DND-41 (cell line): Measurements from ENCODE around the gene SPRY2.

Experiments used
- ATAC-seq: fragments of 200-7000 bp; cut with Tn5 transposase; 3 replicates; pipeline ENCODE4 v1.9.1; 2021; ENCODE audit warnings: low read depth; ENCODE audit not compliant: insufficient read depth
- DNase-seq: peaks from one replicate; pipeline ENCODE4 v3.0.0-alpha.2; 2020
- H2AFZ ChIP-seq: 2 replicates; pipeline ENCODE4 v1.6.0; 2012; ENCODE audit warnings: low read depth, low read length
- H3K27ac ChIP-seq: 2 replicates; pipeline ENCODE4 v1.5.1; 2012; ENCODE audit warnings: low read length, inconsistent platforms
- H3K27me3 ChIP-seq: fragments of 200-600 bp; sonication (generic); 2 replicates; pipeline ENCODE4 v1.6.0; 2012; ENCODE audit warnings: low read length, mild to moderate bottlenecking, inconsistent platforms; ENCODE audit not compliant: insufficient read depth, poor library complexity
- H3K36me3 ChIP-seq: 2 replicates; pipeline ENCODE4 v1.5.1; 2012; ENCODE audit warnings: low read length, inconsistent platforms; ENCODE audit not compliant: insufficient read depth
- H3K4me1 ChIP-seq: 2 replicates; pipeline ENCODE4 v1.5.1; 2012; ENCODE audit warnings: mild to moderate bottlenecking, low read length; ENCODE audit not compliant: insufficient read depth
- H3K4me2 ChIP-seq: 2 replicates; pipeline ENCODE4 v1.6.0; 2012; ENCODE audit warnings: mild to moderate bottlenecking, moderate library complexity, low read length, inconsistent platforms; ENCODE audit not compliant: insufficient read depth
- H3K4me3 ChIP-seq, 2 experiments: fragments of 200-600 bp in 1 of 2; shearing (Covaris generic) in 1 of 2; 2 replicates each; pipeline ENCODE4 v1.5.1; 2012 to 2016; ENCODE audit warnings: inconsistent platforms in 2 of 2, low read length in 2 of 2, mild to moderate bottlenecking in 2 of 2, low read depth in 1 of 2, moderate library complexity in 1 of 2
- H3K79me2 ChIP-seq: 2 replicates; pipeline ENCODE4 v1.6.0; 2012; ENCODE audit warnings: low read length, inconsistent platforms; ENCODE audit not compliant: insufficient read depth
- H3K9ac ChIP-seq: 2 replicates; pipeline ENCODE4 v1.6.0; 2012; ENCODE audit warnings: low read depth, mild to moderate bottlenecking, inconsistent platforms, low read length, moderate library complexity
- H3K9me3 ChIP-seq: 2 replicates; pipeline ENCODE4 v1.5.1; 2012; ENCODE audit warnings: low read length, moderate library complexity, mild to moderate bottlenecking, inconsistent platforms; ENCODE audit not compliant: insufficient read depth, severe bottlenecking
- H4K20me1 ChIP-seq: 2 replicates; pipeline ENCODE4 v1.6.0; 2012; ENCODE audit warnings: low read length; ENCODE audit not compliant: insufficient read depth
- EZH2 ChIP-seq: IDR thresholded peaks from 3 replicates; pipeline ENCODE4 v1.6.1; 2012; ENCODE audit warnings: borderline replicate concordance, low read depth, mild to moderate bottlenecking, moderate library complexity, low read length, inconsistent platforms; ENCODE audit not compliant: severe bottlenecking
- TF ChIP-seq, protein P1 (sequence below): IDR thresholded peaks from 2 replicates; pipeline ENCODE4 v1.5.1; 2012; ENCODE audit warnings: borderline replicate concordance, low read length, moderate library complexity, mild to moderate bottlenecking; ENCODE audit not compliant: poor library complexity, severe bottlenecking; ENCODE audit errors: extremely low read depth

SPRY2 gene

DNA sequence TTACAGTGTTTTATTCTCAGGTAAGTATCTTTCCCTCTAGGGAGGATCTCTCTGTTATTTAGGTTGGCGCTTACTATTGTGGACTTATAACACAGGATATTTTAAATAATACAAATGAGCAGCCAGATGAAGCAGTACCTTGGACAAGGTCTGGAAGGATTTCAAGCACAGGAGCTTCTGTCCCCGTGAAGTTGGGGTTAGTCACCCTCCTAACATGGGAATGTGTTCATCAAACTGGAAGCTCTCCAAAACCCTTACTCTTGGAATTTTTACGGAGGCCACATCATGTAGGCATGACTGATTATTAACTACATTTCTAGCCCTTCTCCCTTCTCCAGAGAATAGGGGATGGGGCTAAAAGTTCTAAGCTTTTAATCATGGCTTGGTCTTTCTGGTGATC is 38.3 kb upstream of the SPRY2 start:
- Histone ChIP-seq H3K4me2 (no peak overlapping the region), H3K79me2 (no peaks in the 10 kb centered on the region), H3K36me3 (no peaks in the 10 kb centered on the region), H3K4me3 (no peak overlapping the region), H2AFZ (no peak overlapping the region), H3K9me3 (no peaks in the 10 kb centered on the region), H3K9ac (no peak overlapping the region), H3K4me1 (no peaks in the 10 kb centered on the region), H3K27ac (no peak overlapping the region), H3K27me3 (no peaks in the 10 kb centered on the region), H4K20me1 (no peaks in the 10 kb centered on the region)
- no peak for DNase-seq
- TF ChIP-seq EZH2 = no peak
- TF ChIP-seq, protein P1, sequence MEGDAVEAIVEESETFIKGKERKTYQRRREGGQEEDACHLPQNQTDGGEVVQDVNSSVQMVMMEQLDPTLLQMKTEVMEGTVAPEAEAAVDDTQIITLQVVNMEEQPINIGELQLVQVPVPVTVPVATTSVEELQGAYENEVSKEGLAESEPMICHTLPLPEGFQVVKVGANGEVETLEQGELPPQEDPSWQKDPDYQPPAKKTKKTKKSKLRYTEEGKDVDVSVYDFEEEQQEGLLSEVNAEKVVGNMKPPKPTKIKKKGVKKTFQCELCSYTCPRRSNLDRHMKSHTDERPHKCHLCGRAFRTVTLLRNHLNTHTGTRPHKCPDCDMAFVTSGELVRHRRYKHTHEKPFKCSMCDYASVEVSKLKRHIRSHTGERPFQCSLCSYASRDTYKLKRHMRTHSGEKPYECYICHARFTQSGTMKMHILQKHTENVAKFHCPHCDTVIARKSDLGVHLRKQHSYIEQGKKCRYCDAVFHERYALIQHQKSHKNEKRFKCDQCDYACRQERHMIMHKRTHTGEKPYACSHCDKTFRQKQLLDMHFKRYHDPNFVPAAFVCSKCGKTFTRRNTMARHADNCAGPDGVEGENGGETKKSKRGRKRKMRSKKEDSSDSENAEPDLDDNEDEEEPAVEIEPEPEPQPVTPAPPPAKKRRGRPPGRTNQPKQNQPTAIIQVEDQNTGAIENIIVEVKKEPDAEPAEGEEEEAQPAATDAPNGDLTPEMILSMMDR = no peak
- no peak for ATAC-seq

DNA sequence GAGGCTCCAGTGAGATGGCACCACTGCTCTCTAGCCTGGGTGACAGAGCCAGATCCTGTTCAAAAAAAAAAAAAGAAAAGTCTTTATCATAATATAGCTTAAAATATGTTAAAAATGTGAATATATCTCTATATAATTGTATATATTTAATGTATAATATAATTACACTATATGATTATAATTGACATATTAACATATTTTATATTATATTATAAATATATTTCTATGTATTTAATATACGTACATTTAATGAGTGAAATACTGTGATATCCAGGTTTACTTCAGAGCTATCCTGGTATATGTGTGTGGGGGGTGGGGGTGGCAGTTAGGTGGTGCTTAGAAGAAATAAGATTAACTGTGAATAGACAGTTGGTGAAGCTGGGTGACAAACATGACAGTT is 35.6 kb upstream of the SPRY2 start:
- H3K9me3 ChIP-seq = no peaks in the 10 kb centered on the region
- no peak overlapping the region for H3K9ac ChIP-seq
- no peak overlapping the region for H3K4me3 ChIP-seq
- H2AFZ ChIP-seq = no peak overlapping the region
- H3K36me3 ChIP-seq = no peaks in the 10 kb centered on the region
- TF ChIP-seq, protein P1 = no peak
- TF ChIP-seq EZH2 = no peak
- no peak overlapping the region for H3K4me2 ChIP-seq
- H3K27ac ChIP-seq = no peak overlapping the region
- DNase-seq (no peak), ATAC-seq (no peak)
- no peaks in the 10 kb centered on the region for H4K20me1 ChIP-seq
- no peaks in the 10 kb centered on the region for H3K27me3 ChIP-seq
- no peaks in the 10 kb centered on the region for H3K79me2 ChIP-seq
- no peaks in the 10 kb centered on the region for H3K4me1 ChIP-seq

DNA sequence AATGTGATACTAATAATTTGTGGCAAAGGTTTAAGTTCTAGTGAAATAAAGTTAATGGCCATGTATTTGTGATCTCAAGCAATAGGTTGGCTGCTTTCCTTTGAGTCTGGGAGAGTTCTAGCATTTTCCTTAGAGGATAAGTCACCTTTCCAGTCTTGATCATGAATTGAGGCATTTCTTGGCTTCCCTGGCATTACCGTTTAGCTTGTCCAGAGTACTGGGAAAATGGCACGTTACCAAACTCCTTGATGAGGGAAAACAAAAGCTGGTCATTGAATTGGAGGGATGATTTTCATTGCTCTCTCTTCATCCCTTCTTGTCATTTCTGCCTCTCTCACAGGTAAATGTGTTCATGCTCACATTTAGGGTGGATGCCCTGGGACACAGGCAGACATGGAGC is 34.0 kb upstream of the SPRY2 start:
- no peaks in the 10 kb centered on the region for H3K4me1 ChIP-seq
- no peak overlapping the region for H3K4me3 ChIP-seq
- no peaks in the 10 kb centered on the region for H3K79me2 ChIP-seq
- no peaks in the 10 kb centered on the region for H4K20me1 ChIP-seq
- no peak for TF ChIP-seq EZH2
- TF ChIP-seq, protein P1 = no peak
- H2AFZ ChIP-seq = no peak overlapping the region
- DNase-seq = no peak
- no peak overlapping the region for H3K4me2 ChIP-seq
- no peaks in the 10 kb centered on the region for H3K36me3 ChIP-seq
- H3K27me3 ChIP-seq = no peaks in the 10 kb centered on the region
- no peak for ATAC-seq
- H3K27ac ChIP-seq = no peak overlapping the region
- H3K9me3 ChIP-seq = no peaks in the 10 kb centered on the region
- no peak overlapping the region for H3K9ac ChIP-seq

DNA sequence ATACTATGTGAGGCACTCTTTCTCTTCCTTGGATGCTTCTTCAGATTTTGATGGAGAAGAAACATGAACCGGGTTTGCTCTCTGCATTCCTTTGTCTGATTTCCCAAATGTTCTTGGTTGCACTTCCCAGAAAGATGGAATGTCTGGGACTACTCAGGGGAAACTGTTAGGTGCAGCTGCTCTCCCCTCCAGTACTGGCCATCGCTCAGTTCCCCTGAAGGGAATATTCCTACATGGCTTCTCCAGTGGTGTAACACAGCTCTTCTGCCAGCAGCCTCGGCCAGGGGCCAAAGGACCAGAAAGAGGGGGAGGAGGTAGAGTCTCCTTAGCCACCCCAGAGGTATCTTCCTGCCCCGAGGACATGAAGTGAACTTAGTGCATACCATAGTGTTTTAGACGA is 33.5 kb upstream of the SPRY2 start:
- no peaks in the 10 kb centered on the region for H3K27me3 ChIP-seq
- no peak for ATAC-seq
- no peak for TF ChIP-seq EZH2
- TF ChIP-seq, protein P1 = no peak
- no peak overlapping the region for H2AFZ ChIP-seq
- no peaks in the 10 kb centered on the region for H3K4me1 ChIP-seq
- H3K9me3 ChIP-seq = no peaks in the 10 kb centered on the region
- no peak for DNase-seq
- H3K79me2 ChIP-seq = no peaks in the 10 kb centered on the region
- H3K4me2 ChIP-seq = no peak overlapping the region
- no peaks in the 10 kb centered on the region for H3K36me3 ChIP-seq
- H4K20me1 ChIP-seq = no peaks in the 10 kb centered on the region
- no peak overlapping the region for H3K27ac ChIP-seq
- H3K9ac ChIP-seq = no peak overlapping the region
- H3K4me3 ChIP-seq = no peak overlapping the region
